ENCODE results near the gene SLC25A26. TPM values are rescaled to one million over a fixed set of nuclear protein-coding genes. Genes with fewer than 3 reads are reported as not detected.

The SLC25A26 gene
- total and polyA plus RNA-seq, 12 donors, result 12.1 to 44.2 (median 31.0) TPM

DNA sequence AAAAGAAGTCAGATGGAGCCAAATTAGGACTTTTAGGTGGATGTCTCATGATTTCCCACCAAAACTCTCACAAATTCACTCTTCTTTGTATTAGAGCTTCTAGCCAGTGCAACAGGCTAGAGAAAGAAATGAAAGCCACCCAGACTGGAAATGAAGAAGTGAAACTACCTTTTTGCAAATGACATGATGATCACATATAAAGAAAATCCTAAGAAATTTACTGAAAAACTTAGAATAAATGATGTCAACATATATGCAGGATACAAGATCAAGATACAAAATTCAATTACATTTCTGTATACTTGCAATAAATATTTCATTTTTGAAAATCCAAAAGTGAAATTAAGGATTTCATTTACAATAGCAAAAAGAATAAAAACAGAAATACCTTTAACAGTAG, 169.2 kb downstream of the SLC25A26 start:
- ATAC-seq (no peak), DNase-seq (no peak)
- Histone ChIP-seq H3K27me3 (no peaks in the 10 kb centered on the region), H3K9me3 (no peaks in the 10 kb centered on the region), H3K4me1 (peaks cover 5 to 43% (median 28%) of the 10 kb centered on the region in 9 donors), H3K36me3 (peaks cover 0 to 84% (median 22%) of the 10 kb centered on the region in 9 donors), H3K4me3 (no peak overlapping the region), H3K27ac (no peak overlapping the region)
- TF ChIP-seq, protein P1, sequence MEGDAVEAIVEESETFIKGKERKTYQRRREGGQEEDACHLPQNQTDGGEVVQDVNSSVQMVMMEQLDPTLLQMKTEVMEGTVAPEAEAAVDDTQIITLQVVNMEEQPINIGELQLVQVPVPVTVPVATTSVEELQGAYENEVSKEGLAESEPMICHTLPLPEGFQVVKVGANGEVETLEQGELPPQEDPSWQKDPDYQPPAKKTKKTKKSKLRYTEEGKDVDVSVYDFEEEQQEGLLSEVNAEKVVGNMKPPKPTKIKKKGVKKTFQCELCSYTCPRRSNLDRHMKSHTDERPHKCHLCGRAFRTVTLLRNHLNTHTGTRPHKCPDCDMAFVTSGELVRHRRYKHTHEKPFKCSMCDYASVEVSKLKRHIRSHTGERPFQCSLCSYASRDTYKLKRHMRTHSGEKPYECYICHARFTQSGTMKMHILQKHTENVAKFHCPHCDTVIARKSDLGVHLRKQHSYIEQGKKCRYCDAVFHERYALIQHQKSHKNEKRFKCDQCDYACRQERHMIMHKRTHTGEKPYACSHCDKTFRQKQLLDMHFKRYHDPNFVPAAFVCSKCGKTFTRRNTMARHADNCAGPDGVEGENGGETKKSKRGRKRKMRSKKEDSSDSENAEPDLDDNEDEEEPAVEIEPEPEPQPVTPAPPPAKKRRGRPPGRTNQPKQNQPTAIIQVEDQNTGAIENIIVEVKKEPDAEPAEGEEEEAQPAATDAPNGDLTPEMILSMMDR (IDR thresholded peaks at IDR 0.05), result no peak
- intact Hi-C loops (cut with DNase I), result no loop called here

DNA sequence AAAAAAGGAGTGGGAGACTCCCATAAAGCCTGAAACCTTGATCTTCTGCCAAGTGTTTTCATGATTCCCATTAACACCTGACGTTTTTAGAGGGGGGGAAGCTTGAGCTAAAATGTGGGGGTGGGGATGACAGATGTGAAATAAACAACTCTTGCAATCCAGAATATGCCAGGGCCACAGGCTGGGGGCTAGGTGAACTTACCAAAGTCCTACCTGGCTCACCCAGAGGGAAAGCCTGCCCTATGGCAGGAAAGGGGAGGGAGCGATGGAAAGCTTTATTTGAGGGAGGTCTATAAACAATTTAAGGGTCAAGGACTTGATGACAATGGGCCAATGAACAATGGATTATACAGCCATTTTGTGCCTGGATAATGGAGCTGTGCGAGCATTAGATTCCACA, 171.7 kb downstream of the SLC25A26 start:
- ATAC-seq (no peak), DNase-seq (no peak)
- Histone ChIP-seq H3K9me3 (no peaks in the 10 kb centered on the region), H3K27ac (peak overlapping the region in 4 of 10 donors; percentile 22 to 73 (median 52)), H3K4me3 (no peak overlapping the region), H3K27me3 (no peaks in the 10 kb centered on the region), H3K4me1 (peaks cover 5 to 51% (median 31%) of the 10 kb centered on the region in 9 donors), H3K36me3 (peaks cover 0 to 91% (median 20%) of the 10 kb centered on the region in 9 donors)
- WGBS, 2 donors, result 70 to 72% methylated on average over 3 of the region's 3 CpGs
- TF ChIP-seq, protein P1 (IDR thresholded peaks at IDR 0.05), result no peak
- intact Hi-C loops (cut with DNase I), result no loop called here

DNA sequence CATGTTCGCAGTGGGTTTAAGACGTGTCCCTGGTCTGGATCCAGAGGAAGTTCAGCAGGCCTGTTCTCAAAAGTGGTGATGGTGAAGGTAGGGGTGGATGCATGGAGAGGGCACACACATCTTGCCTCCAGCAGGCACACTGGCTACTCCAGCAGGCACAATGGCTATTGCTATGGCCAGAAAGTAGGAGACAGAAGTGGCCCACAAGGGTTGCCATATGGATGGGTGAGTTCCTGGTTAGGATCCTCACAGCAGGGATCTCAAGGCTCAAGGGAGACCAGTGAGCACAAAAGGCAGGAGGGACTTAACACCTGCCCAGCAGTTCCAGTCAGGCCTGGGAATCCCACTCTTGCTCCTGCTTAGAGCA, 172.1 kb downstream of the SLC25A26 start:
- no peak for DNase-seq

DNA sequence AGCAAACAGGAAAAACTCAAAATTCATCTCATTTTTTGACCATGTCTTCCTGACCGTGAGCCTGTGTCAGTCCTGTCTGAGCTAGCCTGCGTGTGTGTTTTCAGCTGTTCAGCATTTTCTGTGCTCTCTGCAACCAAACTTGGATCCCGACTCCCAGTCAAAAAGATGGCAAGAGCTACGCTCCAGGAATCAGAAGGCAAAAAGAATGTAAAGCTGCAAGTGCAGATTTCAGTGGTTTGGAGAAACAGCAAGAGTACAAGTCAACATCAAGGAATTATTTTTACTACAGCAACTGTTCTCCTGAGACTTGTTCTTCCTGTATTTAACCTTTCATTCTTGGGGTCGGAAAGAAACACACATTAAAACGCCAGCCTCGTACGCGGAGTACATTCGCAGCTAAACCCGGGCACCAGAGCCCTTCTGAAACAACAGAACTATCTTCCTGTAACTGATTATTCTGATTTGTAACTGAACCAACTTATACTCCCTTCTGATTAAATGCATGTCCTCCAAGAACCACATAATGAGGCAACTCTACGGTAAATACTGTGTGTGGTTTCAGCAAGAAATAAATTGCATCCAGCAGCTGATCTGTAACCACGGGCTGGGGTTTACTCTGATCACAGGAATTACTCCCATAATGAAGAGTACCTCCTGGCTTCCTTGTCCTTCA, 172.7 kb downstream of the SLC25A26 start:
- Histone ChIP-seq H3K4me3 (peak overlapping the region in 1 of 10 donors; percentile 16), H3K4me1 (peaks cover 5 to 57% (median 34%) of the 10 kb centered on the region in 9 donors), H3K36me3 (peaks cover 0 to 96% (median 26%) of the 10 kb centered on the region in 9 donors), H3K27me3 (no peaks in the 10 kb centered on the region), H3K27ac (peak overlapping the region in 9 of 10 donors; percentile 23 to 73 (median 49)), H3K9me3 (no peaks in the 10 kb centered on the region)
- ATAC-seq (peak in 5 of 8 donors; percentile 32 to 50 (median 47)), DNase-seq (no peak)
- intact Hi-C loops (cut with DNase I), result no loop called here
- 51 to 62% methylated on average over 13 of the region's 13 CpGs for WGBS, 2 donors
- TF ChIP-seq, protein P1 (IDR thresholded peaks at IDR 0.05), result no peak

More for the DNA sequence above, 172.1 kb downstream of the SLC25A26 start:
- Histone ChIP-seq H3K4me3 (peak overlapping the region in 1 of 10 donors; percentile 16), H3K27ac (peak overlapping the region in 9 of 10 donors; percentile 22 to 73 (median 49)), H3K9me3 (no peaks in the 10 kb centered on the region), H3K4me1 (peaks cover 5 to 55% (median 33%) of the 10 kb centered on the region in 9 donors), H3K27me3 (no peaks in the 10 kb centered on the region), H3K36me3 (peaks cover 0 to 96% (median 22%) of the 10 kb centered on the region in 9 donors)
- peak in 1 of 8 donors; percentile 6 for ATAC-seq
- intact Hi-C loops (cut with DNase I), result no loop called here
- WGBS, 2 donors, result 86 to 94% methylated on average over 2 of the region's 2 CpGs
- TF ChIP-seq, protein P1 (IDR thresholded peaks at IDR 0.05), result no peak

All from heart right ventricle (tissue), 16 donors.